Peyer's patch (tissue), 4 donors: ENCODE measurements around the gene APPL1.

Experiments used
- POLR2A ChIP-seq, 2 donors: fragments of 450-650 bp; IDR thresholded peaks; one replicate each; pipeline ENCODE4 v1.5.1; 2017; ENCODE audit warnings: antibody characterized with exemption in 2 of 2, mild to moderate bottlenecking in 2 of 2, moderate library complexity in 2 of 2
- TF ChIP-seq, protein P1 (sequence below), 6 experiments: fragments of 450-650 bp in 4 of 6; fragments of 200-600 bp in 2 of 6; sonication (generic) in 1 of 6; IDR thresholded peaks; one replicate each; pipeline ENCODE4 v1.5.1; 2017 to 2019; ENCODE audit warnings: antibody characterized with exemption in 6 of 6, mild to moderate bottlenecking in 3 of 6, moderate library complexity in 1 of 6

DNA sequence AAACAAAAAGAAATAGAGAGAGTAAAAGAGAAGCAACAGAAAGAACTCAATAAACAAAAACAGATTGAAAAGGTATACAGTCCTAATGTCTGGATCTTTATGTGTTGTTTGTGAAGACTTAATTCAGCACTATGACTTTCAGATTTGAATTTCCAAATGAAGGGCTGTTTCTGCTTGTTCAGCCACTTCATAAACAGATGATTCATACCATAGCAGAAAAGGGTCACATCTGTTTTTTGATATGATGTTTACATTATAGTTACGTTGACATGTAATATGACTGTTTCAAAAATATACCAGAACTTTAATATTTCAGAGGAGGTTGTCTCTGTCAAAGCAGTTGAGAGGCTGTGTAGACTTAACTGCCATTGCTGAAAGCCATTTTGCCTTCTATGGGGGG is 40.9 kb downstream of the APPL1 start:
- TF ChIP-seq, protein P1, sequence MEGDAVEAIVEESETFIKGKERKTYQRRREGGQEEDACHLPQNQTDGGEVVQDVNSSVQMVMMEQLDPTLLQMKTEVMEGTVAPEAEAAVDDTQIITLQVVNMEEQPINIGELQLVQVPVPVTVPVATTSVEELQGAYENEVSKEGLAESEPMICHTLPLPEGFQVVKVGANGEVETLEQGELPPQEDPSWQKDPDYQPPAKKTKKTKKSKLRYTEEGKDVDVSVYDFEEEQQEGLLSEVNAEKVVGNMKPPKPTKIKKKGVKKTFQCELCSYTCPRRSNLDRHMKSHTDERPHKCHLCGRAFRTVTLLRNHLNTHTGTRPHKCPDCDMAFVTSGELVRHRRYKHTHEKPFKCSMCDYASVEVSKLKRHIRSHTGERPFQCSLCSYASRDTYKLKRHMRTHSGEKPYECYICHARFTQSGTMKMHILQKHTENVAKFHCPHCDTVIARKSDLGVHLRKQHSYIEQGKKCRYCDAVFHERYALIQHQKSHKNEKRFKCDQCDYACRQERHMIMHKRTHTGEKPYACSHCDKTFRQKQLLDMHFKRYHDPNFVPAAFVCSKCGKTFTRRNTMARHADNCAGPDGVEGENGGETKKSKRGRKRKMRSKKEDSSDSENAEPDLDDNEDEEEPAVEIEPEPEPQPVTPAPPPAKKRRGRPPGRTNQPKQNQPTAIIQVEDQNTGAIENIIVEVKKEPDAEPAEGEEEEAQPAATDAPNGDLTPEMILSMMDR (IDR thresholded peaks at IDR 0.05) = no peak
- TF ChIP-seq POLR2A (IDR thresholded peaks at IDR 0.05) = no peak
